GM12873 (cell line): ENCODE results near the gene UPK3A.

Source experiments
- TF ChIP-seq, protein P1 (sequence below): IDR thresholded peaks from 2 replicates; pipeline ENCODE4 v1.5.1; 2012; ENCODE audit warnings: low read depth, mild to moderate bottlenecking, moderate library complexity, low read length, control low read depth; ENCODE audit not compliant: insufficient read depth; ENCODE audit errors: missing control alignments

UPK3A gene

DNA sequence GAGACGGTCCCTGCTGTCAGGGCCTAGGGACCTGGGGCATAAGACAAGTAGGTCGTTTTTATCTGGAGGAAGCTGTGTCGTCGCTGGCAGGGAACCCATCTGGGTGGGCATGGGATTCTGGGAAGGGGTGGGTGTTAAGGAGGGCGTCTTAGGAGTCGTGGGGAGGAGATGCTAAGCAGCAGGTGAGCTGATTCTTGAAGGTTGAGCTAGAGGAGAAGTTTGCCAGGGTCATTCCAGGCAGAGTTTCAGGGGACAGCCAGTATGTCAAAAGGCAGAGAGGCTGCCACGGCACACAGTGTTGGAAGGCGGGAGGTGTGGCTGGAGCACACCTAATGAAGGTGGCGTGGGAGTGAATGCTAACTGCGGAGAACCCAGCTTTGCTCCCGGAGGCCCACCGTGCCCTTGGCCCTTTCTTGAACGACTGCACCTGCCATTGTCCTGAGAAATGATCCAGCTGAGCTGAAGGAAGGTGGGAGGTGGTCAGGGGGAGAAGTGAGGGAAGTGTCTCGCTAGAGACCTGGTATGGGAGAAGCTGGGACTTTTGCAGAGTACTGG, 26.3 kb downstream of the UPK3A start:
- TF ChIP-seq, protein P1, sequence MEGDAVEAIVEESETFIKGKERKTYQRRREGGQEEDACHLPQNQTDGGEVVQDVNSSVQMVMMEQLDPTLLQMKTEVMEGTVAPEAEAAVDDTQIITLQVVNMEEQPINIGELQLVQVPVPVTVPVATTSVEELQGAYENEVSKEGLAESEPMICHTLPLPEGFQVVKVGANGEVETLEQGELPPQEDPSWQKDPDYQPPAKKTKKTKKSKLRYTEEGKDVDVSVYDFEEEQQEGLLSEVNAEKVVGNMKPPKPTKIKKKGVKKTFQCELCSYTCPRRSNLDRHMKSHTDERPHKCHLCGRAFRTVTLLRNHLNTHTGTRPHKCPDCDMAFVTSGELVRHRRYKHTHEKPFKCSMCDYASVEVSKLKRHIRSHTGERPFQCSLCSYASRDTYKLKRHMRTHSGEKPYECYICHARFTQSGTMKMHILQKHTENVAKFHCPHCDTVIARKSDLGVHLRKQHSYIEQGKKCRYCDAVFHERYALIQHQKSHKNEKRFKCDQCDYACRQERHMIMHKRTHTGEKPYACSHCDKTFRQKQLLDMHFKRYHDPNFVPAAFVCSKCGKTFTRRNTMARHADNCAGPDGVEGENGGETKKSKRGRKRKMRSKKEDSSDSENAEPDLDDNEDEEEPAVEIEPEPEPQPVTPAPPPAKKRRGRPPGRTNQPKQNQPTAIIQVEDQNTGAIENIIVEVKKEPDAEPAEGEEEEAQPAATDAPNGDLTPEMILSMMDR = no peak

DNA sequence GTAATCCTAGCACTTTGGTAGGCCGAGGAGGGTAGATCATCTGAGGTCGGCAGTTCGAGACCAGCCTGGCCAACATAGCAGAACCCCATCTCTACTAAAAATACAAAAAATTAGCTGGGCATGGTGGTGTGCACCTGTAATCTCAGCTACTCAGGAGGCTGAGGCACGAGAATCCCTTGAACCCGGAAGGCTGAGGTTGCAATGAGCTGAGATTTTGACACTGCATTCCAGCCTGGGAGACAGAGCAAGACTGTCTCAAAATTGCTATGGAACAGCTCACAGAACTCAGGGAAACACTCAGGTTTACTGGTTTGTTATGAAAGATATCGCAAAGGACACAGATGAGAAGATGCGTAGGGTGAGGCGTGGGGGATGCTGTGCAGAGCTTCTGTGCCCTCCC, 27.7 kb downstream of the UPK3A start:
- TF ChIP-seq, protein P1 = no peak

DNA sequence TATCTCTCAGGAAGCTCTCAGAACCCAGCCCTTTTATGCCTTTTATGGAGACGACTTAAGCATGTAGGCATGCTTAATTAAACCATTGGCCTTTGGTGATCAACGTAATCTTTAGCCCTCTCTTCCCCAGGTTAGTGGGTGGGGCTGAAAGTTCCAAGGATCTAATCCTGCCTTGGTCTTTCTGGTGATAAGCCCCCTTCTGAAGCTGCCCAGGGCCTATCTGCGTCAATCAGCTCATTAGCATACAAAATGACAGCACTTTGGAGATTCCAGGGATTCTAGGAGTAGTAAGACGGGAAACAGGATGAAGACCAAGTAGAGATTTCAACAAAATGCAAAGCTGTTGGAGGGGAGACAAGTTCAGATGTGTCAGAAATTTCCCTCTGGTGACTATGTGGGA, 28.1 kb downstream of the UPK3A start:
- TF ChIP-seq, protein P1 = no peak

DNA sequence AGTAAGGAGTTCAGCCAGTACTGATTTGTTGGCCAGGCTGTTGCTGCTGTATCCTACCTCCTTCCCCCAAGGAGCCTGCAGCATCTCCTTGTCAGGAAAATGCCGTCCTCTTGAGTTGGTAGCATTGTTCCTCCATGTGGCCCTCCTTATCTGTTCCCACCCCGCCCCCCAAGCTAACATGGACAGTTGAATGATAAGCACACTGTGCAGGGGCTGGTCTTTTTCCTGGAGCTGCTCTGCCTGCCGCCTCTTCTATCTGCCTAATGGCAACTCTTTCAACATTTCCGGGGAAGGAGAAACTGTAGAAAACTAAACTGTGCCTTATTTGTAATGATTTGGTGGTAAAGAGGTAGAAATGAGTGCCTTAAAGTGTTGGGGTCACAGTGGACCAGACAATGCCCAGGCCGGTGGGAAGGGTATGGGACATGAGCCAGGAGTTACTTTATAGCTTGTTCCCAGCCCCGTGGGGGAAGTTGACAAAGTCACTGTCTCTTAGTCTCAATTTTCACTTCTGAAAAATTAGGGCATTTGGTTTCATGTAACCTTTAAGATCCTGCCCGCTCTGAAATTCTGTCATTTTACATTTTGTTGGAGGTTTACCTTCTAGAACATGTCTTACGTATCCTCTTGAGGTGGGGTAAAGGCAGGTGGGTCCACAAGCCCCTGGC, 29.4 kb downstream of the UPK3A start:
- TF ChIP-seq, protein P1 = no peak

DNA sequence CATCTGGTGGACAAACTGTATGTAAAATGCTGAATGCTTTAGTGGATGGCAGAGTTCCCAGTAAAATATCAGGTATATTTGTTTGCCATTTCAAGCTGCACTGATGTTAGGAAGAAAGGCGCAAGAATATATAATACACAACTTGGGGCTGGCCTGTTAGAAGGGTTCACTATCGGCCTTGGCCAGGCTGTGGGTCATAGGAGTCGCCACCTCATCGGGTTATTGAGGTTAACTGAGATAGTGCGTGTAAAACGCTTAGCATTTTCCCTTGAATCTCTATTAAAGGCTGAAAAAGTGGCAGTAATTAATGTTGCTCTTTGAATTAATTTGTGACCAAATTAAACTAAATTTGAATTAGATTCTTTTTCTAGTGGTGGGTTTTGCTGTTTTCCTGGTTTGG, 30.0 kb downstream of the UPK3A start:
- TF ChIP-seq, protein P1 = no peak

DNA sequence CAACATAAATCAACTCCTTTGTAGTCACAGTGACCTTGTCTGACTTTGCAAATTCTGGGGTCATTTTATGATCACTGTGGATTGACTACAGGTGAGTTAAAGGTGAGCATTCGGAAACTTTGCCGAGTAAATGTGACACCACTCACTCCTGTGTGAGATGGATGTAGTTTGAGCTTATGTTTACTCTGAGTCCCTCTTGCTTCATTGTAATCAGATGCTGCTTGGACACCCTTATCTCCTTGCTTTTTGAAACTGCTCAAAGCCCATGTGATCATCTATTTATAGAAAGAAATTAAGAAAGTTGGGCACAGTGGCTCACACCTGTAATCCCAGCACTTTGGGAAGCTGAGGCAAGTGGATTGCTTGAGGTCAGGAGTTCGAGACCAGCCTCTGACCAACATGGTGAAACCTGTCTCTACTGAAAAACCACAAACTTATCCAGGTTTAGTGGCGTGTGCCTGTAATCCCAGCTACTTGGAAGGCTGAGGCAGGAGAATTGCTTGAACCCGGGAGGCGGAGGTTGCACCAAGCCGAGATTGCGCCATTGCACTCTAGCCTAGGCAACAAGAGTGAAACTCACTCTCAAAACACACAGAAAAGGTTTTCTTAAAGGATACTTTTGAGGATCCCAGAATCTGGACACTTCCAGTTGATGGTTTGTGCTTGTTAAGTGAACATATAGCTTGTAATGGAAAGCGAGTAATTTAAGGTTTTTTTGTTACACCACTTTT, 32.2 kb downstream of the UPK3A start:
- TF ChIP-seq, protein P1 = no peak

DNA sequence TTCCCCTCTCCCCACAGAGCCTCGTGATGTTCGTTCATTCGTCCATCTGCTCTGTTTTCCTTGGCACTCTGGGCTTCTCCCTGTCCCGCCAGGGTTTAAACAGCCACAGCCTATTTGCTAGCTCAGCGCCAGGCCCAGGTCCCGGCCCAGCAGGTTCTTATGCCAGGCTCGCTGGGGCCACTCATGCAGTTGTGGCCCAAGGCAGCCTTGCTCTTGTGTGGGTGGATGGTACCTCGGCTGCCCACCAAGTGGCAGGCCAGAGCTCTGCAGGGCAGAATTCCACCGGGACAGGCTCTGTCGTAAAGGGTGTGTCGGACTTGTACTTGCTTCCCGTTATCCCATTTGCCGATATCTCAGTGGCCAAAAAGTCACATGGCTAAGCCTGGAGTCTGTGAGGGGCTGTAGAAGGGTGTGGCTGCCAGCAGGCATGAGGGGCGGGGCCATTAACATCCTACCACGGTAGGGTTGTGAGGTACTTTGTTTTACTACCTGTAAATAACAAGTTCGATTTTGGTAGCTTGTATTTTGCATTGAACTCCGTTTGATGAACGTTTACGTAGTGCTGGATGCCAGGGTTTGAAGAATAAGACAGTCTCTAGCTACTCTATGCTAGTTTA, 32.9 kb downstream of the UPK3A start:
- TF ChIP-seq, protein P1 = peak; percentile 15
